ENCODE data around the gene RBM20.

DNA sequence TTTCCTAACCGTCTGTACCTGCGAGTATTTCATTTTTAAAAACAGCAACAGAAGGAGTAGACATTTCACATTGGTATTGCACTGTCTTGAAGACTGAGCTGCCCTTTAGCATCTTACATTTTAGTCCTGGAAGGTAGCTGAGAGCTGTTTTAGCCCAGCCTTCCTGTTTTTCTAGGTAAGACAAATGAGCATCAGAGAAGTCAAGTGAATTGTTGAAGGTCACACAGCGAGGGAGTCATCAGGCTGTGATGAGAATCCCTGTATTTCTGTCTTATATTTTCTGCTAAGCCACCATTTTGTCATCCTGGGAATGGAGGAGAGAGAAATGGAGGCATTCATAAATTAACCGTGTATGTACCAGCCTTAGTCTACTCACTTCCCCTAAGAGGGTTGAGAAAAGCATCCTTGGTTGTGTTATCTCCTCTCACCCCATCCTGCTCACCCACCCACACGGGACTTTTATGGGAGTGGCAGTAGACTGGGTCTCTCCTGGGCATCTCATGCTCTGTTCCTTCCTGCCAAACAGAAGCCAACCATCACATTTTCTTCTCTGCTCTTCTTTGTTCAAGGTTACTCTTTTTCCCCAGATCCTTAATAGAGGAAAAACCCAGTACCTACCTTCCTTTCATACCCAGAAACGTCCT, 8.5 kb downstream of the RBM20 start:
- TF ChIP-seq, protein P1, sequence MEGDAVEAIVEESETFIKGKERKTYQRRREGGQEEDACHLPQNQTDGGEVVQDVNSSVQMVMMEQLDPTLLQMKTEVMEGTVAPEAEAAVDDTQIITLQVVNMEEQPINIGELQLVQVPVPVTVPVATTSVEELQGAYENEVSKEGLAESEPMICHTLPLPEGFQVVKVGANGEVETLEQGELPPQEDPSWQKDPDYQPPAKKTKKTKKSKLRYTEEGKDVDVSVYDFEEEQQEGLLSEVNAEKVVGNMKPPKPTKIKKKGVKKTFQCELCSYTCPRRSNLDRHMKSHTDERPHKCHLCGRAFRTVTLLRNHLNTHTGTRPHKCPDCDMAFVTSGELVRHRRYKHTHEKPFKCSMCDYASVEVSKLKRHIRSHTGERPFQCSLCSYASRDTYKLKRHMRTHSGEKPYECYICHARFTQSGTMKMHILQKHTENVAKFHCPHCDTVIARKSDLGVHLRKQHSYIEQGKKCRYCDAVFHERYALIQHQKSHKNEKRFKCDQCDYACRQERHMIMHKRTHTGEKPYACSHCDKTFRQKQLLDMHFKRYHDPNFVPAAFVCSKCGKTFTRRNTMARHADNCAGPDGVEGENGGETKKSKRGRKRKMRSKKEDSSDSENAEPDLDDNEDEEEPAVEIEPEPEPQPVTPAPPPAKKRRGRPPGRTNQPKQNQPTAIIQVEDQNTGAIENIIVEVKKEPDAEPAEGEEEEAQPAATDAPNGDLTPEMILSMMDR (IDR thresholded peaks at IDR 0.05), result no peak
- no peak for TF ChIP-seq POLR2A (IDR thresholded peaks at IDR 0.05)
